Activated T-helper 1 cell treated with anti-CD3 and anti-CD28 coated beads, Interleukin-12 subunit alpha, Interleukin-12 subunit beta, Interleukin-2, Interleukin-4 antibody, amounts not matched to agents 30 ng/mL and 10 ng/mL and 1 ng/mL, durations not matched to agents 14 hours and 24 hours and 36 hours (primary cell): ENCODE data around the gene DBP. TPM values are rescaled to one million over a fixed set of nuclear protein-coding genes. Genes with fewer than 3 reads are reported as not detected.
"Not testable (repeated sequence)": the region's sequence is repeated elsewhere in the genome, so short reads cannot be mapped to it uniquely, and the experiment has no call there.

Source experiments
- DNase-seq: peaks from one replicate; pipeline ENCODE4 v3.0.0; 2021; ENCODE audit warnings: low spot score
- H3K27ac Mint-ChIP-seq: one replicate; pipeline ENCODE4 v1.8.0; 2021; ENCODE audit warnings: mild to moderate bottlenecking, mixed read lengths
- H3K27me3 Mint-ChIP-seq: one replicate; pipeline ENCODE4 v1.8.0; 2022; ENCODE audit warnings: mild to moderate bottlenecking, moderate library complexity, mixed read lengths; ENCODE audit not compliant: insufficient read depth
- H3K36me3 Mint-ChIP-seq: one replicate; pipeline ENCODE4 v1.8.0; 2021; ENCODE audit warnings: low read depth, mixed read lengths
- H3K4me1 Mint-ChIP-seq: one replicate; pipeline ENCODE4 v1.8.0; 2021; ENCODE audit warnings: low read depth, mixed read lengths
- H3K4me3 Mint-ChIP-seq: one replicate; pipeline ENCODE4 v1.8.0; 2021; ENCODE audit warnings: mild to moderate bottlenecking, moderate library complexity, mixed read lengths
- H3K9me3 Mint-ChIP-seq: one replicate; pipeline ENCODE4 v1.8.0; 2021; ENCODE audit warnings: mixed read lengths
- intact Hi-C: fragments of 100-400 bp; cut with micrococcal nuclease; formaldehyde crosslinking; loops from one replicate; pipeline ENCODE4 v1.15.1; 2024
- total RNA-seq: library from RNA; stranded (reverse); gene quantifications from 2 replicates; pipeline ENCODE4 v1.2.3, GENCODE V29; 2022

DBP gene
- total RNA-seq, 1 donor from 2014 or later: 9.1 TPM

DNA sequence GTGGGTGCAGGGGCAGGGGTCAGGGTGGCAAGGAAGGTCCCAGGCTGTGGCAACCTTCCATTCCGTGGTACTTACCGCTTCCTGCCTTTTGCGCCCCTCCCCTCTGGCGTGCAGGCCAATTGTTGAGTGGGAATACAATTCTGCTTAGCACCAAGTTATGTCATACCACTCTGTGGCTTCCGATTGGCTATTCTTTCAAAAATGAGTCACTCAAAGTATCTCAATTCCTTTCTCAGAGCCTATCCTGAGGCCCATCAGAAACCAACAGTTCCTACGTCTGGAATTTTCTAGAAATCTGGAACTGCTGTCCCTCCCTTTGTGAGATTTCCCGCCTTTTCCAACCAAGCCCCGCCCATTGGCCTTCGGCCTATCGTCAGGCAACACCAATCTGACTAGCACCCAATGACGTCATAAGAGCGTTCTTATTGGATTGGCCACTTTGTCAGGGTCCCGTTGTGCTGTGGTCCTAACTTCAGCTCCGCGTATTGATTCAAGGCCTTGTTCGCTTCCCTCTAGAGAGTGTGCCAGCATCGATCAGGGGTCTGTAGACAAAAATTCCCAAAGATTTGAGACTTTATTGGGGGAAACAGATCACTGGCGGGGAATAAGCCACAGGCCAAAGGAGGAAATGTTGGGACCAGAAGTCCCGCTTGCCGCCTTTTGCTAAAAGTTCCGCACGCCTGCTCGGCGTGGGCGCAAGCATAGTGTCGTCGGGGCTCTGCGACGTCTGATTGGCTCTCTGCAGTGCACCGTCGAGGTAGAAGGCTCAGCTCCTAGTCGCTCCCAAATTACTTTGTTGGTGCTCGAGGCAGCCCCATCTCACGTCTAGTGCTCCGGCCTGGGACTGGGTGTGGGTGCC, 23.9 kb upstream of the DBP start:
- Mint-ChIP-seq H3K36me3 (no peaks in the 10 kb centered on the region), H3K4me1 (peaks cover 9% of the 10 kb centered on the region), H3K9me3 (no peaks in the 10 kb centered on the region), H3K27ac (peak overlapping the region; percentile 91), H3K4me3 (peak overlapping the region; percentile 54), H3K27me3 (peaks cover 5% of the 10 kb centered on the region)
- DNase-seq: peak; percentile 77
- intact Hi-C loops: loop anchor here (1.0 to 2.0 kb wide), 4 partner anchors 14 to 53 kb away; partner anchors contain the start of gene CA11

DNA sequence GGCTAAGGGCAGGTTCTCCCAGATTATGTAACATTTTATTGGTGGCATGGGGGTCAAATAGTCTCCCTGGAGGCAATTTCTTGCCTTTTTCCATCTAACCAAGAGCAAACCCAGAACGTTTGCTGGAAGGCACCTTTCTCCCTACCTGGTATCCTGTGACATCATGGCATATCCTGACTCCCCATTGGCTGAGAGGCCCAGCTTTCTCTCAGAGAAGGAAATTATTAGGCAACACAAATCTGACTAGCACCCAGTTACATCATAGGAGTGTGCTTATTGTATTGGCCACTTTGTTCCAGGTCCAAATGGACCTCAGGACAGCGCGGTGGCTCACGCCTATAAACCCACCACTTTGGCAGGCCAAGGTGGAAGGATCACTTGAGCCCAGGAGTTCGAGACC, 22.6 kb upstream of the DBP start:
- Mint-ChIP-seq H3K4me1 (peaks cover 9% of the 10 kb centered on the region), H3K9me3 (no peaks in the 10 kb centered on the region), H3K27ac (no peak overlapping the region), H3K4me3 (no peak overlapping the region), H3K27me3 (peaks cover 5% of the 10 kb centered on the region), H3K36me3 (no peaks in the 10 kb centered on the region)
- DNase-seq: no peak
- intact Hi-C loops: loop anchor here (2.0 kb wide), 1 partner anchor 35 kb away; no protein-coding TSS in a partner anchor

DNA sequence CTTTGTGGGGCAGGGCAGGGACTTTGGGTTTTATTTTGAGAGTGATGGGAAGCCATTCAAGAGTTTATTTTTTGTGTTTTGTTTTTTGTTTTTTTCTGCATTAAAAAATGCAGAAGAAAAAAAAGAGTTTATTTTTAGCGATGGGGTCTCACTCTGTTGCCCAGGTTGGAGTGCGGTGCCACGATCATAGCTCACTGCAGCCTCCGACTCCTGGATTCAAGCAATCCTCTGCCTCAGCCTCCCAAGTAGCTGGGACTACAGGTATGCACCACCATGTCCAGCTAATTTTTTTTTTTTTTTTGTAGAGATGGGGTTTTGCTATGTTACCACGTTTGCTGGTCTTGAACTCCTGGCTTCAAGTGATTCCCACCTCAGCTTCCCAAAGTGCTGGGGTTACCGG, 21.3 kb upstream of the DBP start:
- Mint-ChIP-seq H3K36me3 (no peaks in the 10 kb centered on the region), H3K27me3 (peaks cover 5% of the 10 kb centered on the region), H3K4me1 (peaks cover 9% of the 10 kb centered on the region), H3K4me3 (no peak overlapping the region), H3K27ac (no peak overlapping the region), H3K9me3 (no peaks in the 10 kb centered on the region)
- intact Hi-C loops: no loop called here
- DNase-seq: no peak

DNA sequence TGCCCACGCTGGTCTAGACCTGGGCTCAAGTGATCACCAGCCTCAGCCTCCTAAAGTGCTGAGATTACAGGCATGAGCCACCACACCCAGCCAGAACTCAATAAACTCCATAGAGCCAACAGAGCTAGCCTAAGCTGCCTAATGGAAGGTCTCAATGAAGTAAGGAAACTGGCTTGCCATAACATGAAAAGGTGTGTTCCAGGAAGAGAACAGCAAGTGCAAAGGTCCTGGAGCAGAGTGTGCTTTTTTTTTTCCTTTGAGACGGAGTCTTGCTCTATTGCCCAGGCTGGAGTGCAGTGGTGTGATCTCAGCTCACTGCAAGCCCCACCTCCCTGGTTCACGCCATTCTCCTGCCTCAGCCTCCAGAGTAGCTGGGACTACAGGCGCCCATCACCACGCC, 20.6 kb upstream of the DBP start:
- H3K27me3 Mint-ChIP-seq, intact Hi-C loops: not testable (repeated sequence)

DNA sequence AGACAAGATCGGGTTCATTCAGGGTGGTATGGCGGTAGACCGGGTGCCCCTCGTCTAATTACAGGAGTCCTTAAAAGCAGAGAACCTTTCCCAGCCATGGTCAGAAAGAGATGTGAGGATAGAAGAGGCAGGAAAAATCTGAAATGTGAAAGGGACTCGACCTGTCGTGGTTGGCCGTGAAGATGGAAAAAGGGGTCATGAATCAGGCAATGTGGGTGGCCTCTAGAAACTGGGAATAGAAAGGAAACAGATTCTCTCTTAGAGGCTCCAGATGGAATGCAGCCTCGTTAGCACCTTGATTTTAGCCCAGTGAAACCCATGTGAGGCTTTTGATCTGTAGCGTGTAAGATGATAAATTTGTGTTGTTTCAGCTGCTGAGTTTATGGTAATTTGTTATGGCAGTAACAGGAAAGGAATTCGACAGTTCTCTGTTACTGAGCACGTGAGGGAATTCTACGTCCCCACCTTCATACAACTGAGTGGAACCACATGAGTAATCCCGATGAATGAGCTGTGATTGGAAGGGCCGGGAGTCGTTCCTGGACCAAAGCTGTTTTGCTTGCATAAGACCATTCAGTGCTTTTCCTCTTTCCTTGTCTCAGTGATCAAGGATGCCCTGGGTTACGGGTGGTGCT, 19.8 kb upstream of the DBP start:
- Mint-ChIP-seq H3K27me3 (peaks cover 5% of the 10 kb centered on the region), H3K36me3 (no peaks in the 10 kb centered on the region), H3K4me1 (peaks cover 9% of the 10 kb centered on the region), H3K27ac (no peak overlapping the region), H3K4me3 (no peak overlapping the region), H3K9me3 (no peaks in the 10 kb centered on the region)
- intact Hi-C loops: no loop called here
- DNase-seq: no peak

More for the DNA sequence above, 20.6 kb upstream of the DBP start:
- not testable (repeated sequence) for DNase-seq, H3K4me3 Mint-ChIP-seq, H3K27ac Mint-ChIP-seq, H3K36me3 Mint-ChIP-seq, H3K9me3 Mint-ChIP-seq, H3K4me1 Mint-ChIP-seq

DNA sequence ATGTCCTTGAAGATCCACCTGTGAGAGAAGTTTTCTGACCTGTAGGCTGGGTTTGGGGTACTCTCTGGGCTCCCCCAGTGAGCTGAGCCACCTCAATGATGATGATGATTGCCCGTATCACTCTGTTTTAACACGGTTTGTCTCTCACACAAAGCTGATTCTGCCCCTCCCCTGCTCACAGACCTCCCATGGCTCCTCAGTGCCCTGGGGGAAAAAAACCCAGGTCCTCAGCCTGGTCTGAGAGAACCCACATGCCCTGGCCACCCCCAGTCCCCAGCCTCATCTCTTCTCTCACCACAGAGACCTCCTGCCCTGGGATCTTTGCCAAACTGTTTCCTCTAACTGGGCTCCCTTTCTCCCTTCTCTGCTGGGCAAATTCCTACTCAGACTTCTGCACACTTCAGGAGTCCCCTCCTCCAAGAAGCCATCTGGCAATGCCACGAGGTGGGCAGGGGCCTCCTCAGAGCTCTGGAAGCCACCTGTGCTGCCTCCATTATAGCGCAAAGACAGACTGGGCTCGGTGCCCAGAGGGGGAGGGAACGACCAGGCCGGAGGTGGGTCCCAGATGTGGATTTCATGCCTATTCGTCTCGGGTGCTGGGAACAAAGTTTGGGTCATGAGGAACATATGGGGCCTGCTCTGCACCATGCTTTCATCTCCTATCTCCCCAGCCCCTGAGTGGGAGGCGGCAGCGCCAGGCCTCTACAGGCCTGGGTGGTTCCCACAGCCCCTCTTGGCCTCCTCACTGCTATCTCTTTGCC, 17.3 kb upstream of the DBP start:
- intact Hi-C loops: no loop called here
- H3K9me3 Mint-ChIP-seq: no peaks in the 10 kb centered on the region
- no peak for DNase-seq
- H3K4me3 Mint-ChIP-seq: no peak overlapping the region
- H3K4me1 Mint-ChIP-seq: no peaks in the 10 kb centered on the region
- H3K36me3 Mint-ChIP-seq: no peaks in the 10 kb centered on the region
- H3K27me3 Mint-ChIP-seq: peaks cover 5% of the 10 kb centered on the region
- H3K27ac Mint-ChIP-seq: no peak overlapping the region

DNA sequence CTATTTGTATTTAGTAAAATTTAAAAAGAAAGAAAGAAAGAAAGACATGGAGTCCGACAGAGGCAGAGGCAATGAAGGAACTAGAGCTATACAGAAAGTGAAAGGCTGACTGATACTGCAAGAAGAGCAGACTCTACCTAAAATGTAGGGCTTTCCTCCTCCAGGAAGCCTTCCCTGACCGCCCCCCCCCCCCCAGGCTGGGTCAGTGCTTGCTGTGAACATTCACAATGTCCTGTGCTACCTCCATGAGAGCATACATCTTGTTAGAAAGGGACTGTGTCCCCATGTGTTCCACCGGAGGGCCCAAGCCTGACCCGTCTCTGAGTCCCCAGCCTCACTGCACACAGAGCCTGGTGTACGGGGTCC, 14.5 kb upstream of the DBP start:
- no peak for DNase-seq
- Mint-ChIP-seq H3K27ac (no peak overlapping the region), H3K4me3 (no peak overlapping the region), H3K27me3 (no peaks in the 10 kb centered on the region), H3K9me3 (no peaks in the 10 kb centered on the region), H3K4me1 (peaks cover 12% of the 10 kb centered on the region), H3K36me3 (no peaks in the 10 kb centered on the region)
- intact Hi-C loops: no loop called here

DNA sequence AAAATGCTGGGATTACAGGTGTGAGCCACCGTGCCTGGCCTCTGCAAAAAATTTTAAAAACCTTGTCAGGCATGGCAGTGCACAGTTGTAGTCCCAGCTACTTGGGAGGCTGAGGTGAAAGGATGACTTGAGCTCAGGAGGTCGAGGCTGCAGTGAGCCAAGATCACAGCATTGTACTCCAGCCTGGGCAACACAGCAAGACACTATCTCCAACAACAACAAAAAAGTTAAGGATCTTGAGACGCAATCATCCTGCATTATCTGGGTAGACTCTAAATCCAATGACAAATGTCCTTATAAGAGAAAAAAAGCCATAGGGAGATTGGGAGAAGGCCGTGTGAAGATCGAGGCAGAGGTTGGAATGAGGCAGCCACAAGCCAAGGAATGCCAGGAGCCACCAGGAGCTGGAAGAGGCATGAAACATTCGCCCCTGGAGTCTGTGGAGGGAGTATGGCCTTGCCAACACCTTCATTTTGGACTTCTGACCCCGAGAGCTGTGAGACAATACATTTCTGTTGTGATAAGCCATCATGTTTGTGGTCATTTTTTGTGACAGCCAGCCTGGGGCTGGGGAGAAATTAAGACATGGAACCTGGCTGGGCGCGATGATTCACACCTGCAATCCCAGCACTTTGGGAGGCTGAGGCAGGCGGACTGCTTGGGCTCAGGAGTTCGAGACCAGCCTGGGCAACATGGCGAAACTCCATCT, 13.9 kb upstream of the DBP start:
- no peaks in the 10 kb centered on the region for H3K9me3 Mint-ChIP-seq
- H3K4me1 Mint-ChIP-seq: peaks cover 15% of the 10 kb centered on the region
- H3K27me3 Mint-ChIP-seq: no peaks in the 10 kb centered on the region
- H3K4me3 Mint-ChIP-seq: no peak overlapping the region
- H3K27ac Mint-ChIP-seq: no peak overlapping the region
- no peaks in the 10 kb centered on the region for H3K36me3 Mint-ChIP-seq
- no peak for DNase-seq
- intact Hi-C loops: no loop called here

DNA sequence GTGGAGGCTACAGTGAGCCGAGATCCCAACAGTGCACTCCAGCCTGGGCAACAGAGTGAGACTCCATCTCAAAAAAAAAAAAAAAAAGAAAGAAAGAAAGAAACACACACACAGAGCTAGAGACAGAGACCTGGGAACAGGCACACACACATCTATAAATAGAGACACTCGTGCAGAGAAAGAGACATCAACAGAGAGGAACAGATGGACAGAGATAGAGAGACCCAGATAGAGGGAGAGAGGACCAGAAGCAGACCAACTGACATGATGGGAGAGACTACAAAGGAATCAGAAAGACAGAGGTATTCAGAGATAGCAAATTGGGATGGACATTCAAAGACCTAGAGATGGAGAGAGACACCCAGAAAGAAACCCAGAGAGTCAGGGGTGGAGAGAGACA, 11.0 kb upstream of the DBP start:
- Mint-ChIP-seq H3K4me3 (peak overlapping the region; percentile 3), H3K27ac (peak overlapping the region; percentile 10), H3K36me3 (no peaks in the 10 kb centered on the region), H3K27me3 (no peaks in the 10 kb centered on the region), H3K4me1 (peaks cover 22% of the 10 kb centered on the region), H3K9me3 (no peaks in the 10 kb centered on the region)
- intact Hi-C loops: loop anchor here (5.0 kb wide), 1 partner anchor 319 kb away; the partner anchor contains the start of gene FTL
- no peak for DNase-seq

DNA sequence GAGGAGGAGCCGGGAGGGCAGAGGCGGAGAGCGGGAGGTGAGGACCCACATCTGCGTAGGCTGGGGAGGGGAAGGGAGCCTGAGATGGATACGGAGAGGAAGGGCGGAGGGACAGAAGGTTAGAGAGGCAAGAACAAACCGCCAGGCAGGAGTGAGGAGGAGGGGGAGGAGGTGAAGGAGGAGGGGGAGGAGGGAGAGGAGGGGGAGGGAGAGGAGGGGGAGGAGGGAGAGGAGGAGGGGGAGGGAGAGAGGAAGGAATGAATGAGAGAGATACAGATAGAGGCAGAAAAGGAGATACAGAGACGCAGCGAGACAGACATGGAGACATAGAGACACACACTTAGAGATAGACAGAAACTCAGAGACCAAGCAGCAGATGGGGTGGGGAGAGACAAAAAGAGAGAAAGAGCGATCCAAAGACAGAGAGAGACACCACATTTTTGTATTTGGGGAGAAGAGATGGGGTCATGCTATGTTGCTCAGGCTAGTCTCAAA, 9.6 kb upstream of the DBP start:
- Mint-ChIP-seq H3K4me3 (peak overlapping the region; percentile 24), H3K9me3 (no peaks in the 10 kb centered on the region), H3K27me3 (peaks cover 3% of the 10 kb centered on the region), H3K27ac (peak overlapping the region; percentile 35), H3K36me3 (no peaks in the 10 kb centered on the region), H3K4me1 (peaks cover 22% of the 10 kb centered on the region)
- DNase-seq: no peak
- intact Hi-C loops: loop anchor here (1.0 to 5.0 kb wide), 8 partner anchors 8 to 321 kb away; partner anchors contain the start of gene FTL

DNA sequence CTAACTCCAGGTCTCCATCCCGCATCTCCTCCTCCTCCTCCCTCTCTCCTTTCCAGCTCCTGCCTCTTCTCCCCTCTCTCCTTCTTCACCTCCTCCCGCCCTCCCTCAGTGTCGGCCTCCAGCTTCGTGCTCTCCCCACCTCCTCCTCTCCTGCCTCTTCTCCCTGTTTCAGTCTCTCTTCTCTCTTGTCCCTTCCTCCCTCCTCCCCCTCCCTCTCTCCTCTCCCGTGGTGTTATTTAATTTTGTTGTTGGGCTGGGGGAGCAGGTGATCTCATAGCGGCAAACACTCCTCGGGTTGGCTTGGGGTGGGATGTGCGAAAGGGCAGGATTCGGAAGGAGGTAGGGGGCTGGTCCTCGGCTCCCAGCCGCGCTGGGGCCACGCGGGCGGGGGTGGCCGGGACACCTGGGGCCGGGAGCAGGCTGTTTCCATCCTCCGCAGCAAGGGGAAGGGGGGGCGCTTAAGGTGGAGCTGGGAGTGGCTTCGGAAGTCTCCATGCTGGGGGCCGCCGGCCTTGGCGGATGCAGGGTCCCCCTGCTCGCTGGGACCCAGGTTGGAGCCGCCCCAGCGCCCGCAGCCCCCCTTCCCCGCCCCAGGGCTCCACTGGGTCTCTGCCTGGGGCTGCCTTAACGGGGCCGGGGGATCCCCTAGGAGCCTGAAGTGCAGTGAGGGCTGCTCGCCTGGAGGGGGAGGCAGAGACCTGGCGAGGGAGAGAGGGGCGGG, 9.0 kb upstream of the DBP start, which contains the start of gene CA11:
TSS of gene CA11 (minus strand) at position 187 of the 721 bp plus-strand sequence. CDS start 555 bp downstream, outside the sequence.
- Mint-ChIP-seq H3K27ac (peak within 1 kb of the TSS; percentile 88), H3K36me3 (no peaks in the 10 kb centered on the region), H3K27me3 (peaks cover 6% of the 10 kb centered on the region), H3K4me3 (peak within 1 kb of the TSS; percentile 87), H3K9me3 (no peaks in the 10 kb centered on the region), H3K4me1 (peaks cover 22% of the 10 kb centered on the region)
- intact Hi-C loops: loop anchor here (1.0 to 5.0 kb wide), 8 partner anchors 8 to 321 kb away; partner anchors contain the start of gene FTL
- peak; percentile 88 for DNase-seq
